ENCODE data around the gene SEPTIN7. TPM values are rescaled to one million over a fixed set of nuclear protein-coding genes. Genes with fewer than 3 reads are reported as not detected.

Gene SEPTIN7
- total and polyA plus RNA-seq, 9 of the 15 experiments (the other 6 are each of a cell fraction or from before 2014, with no cell fraction given) = 95.0 to 268 (median 163) TPM

- TF ChIP-seq ARHGAP35 (IDR thresholded peaks at IDR 0.05; ENCODE audit: partially characterized antibody) (peak; percentile 97), GTF2E2 (tag; IDR thresholded peaks at IDR 0.05) (peak; percentile 94), RCOR1 (IDR thresholded peaks at IDR 0.05; ENCODE audit: borderline replicate concordance in 1 of 2, low read depth in 2 of 2, low read length in 2 of 2) (peak in 1 of 2 experiments; percentile 64; a peak in 1 of 4 replicates), ZC3H11A (IDR thresholded peaks at IDR 0.05; ENCODE audit: low read depth, low read length) (no peak), SNRNP70 (optimal IDR thresholded peaks at IDR 0.05; ENCODE audit: low read depth, low read length) (no peak), SMAD3 (CRISPR knock-in tag; conservative IDR thresholded peaks at IDR 0.05) (0 out of 2 replicates have a peak, but pooled peaks have one; percentile 20), NFIX (CRISPR knock-in tag; IDR thresholded peaks at IDR 0.05; ENCODE audit: low read depth) (no peak), ELF1 (tag; IDR thresholded peaks at IDR 0.05) (peak; percentile 94), BCL6 (CRISPR knock-in tag; IDR thresholded peaks at IDR 0.05) (no peak), SIRT6 (IDR thresholded peaks at IDR 0.05; ENCODE audit: low read depth, low read length) (no peak), EZH2 (IDR thresholded peaks at IDR 0.05; ENCODE audit: borderline replicate concordance, low read depth, low read length) (no peak), XRCC4 (IDR thresholded peaks at IDR 0.05; ENCODE audit: extremely low read depth, insufficient read depth, insufficient read length) (no peak), EHMT2 (IDR thresholded peaks at IDR 0.05) (peak; percentile 43; the same call in 1 of the 2 replicates), ZNF830 (CRISPR knock-in tag; IDR thresholded peaks at IDR 0.05) (no peak), PTRF (tag; IDR thresholded peaks at IDR 0.05) (no peak)
- TF ChIP-seq, protein P1, sequence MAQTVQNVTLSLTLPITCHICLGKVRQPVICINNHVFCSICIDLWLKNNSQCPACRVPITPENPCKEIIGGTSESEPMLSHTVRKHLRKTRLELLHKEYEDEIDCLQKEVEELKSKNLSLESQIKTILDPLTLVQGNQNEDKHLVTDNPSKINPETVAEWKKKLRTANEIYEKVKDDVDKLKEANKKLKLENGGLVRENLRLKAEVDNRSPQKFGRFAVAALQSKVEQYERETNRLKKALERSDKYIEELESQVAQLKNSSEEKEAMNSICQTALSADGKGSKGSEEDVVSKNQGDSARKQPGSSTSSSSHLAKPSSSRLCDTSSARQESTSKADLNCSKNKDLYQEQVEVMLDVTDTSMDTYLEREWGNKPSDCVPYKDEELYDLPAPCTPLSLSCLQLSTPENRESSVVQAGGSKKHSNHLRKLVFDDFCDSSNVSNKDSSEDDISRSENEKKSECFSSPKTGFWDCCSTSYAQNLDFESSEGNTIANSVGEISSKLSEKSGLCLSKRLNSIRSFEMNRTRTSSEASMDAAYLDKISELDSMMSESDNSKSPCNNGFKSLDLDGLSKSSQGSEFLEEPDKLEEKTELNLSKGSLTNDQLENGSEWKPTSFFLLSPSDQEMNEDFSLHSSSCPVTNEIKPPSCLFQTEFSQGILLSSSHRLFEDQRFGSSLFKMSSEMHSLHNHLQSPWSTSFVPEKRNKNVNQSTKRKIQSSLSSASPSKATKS (CRISPR knock-in tag; IDR thresholded peaks at IDR 0.05) = no peak
- TF ChIP-seq, protein P2, sequence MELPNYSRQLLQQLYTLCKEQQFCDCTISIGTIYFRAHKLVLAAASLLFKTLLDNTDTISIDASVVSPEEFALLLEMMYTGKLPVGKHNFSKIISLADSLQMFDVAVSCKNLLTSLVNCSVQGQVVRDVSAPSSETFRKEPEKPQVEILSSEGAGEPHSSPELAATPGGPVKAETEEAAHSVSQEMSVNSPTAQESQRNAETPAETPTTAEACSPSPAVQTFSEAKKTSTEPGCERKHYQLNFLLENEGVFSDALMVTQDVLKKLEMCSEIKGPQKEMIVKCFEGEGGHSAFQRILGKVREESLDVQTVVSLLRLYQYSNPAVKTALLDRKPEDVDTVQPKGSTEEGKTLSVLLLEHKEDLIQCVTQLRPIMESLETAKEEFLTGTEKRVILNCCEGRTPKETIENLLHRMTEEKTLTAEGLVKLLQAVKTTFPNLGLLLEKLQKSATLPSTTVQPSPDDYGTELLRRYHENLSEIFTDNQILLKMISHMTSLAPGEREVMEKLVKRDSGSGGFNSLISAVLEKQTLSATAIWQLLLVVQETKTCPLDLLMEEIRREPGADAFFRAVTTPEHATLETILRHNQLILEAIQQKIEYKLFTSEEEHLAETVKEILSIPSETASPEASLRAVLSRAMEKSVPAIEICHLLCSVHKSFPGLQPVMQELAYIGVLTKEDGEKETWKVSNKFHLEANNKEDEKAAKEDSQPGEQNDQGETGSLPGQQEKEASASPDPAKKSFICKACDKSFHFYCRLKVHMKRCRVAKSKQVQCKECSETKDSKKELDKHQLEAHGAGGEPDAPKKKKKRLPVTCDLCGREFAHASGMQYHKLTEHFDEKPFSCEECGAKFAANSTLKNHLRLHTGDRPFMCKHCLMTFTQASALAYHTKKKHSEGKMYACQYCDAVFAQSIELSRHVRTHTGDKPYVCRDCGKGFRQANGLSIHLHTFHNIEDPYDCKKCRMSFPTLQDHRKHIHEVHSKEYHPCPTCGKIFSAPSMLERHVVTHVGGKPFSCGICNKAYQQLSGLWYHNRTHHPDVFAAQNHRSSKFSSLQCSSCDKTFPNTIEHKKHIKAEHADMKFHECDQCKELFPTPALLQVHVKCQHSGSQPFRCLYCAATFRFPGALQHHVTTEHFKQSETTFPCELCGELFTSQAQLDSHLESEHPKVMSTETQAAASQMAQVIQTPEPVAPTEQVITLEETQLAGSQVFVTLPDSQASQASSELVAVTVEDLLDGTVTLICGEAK (IDR thresholded peaks at IDR 0.05) = no peak
- TF ChIP-seq, protein P2 (CRISPR knock-in tag; IDR thresholded peaks at IDR 0.05) = no peak
Measured at GRCh38 chr7:35800718-35801391, at the start of gene SEPTIN7 (continued).

Measured in K562 (cell line).